ENCODE data around the gene ADNP. TPM values are rescaled to one million over a fixed set of nuclear protein-coding genes. Genes with fewer than 3 reads are reported as not detected.

The ADNP gene
- total RNA-seq, 4 donors from 2014 or later: 40.2 to 57.9 (median 47.4) TPM

DNA sequence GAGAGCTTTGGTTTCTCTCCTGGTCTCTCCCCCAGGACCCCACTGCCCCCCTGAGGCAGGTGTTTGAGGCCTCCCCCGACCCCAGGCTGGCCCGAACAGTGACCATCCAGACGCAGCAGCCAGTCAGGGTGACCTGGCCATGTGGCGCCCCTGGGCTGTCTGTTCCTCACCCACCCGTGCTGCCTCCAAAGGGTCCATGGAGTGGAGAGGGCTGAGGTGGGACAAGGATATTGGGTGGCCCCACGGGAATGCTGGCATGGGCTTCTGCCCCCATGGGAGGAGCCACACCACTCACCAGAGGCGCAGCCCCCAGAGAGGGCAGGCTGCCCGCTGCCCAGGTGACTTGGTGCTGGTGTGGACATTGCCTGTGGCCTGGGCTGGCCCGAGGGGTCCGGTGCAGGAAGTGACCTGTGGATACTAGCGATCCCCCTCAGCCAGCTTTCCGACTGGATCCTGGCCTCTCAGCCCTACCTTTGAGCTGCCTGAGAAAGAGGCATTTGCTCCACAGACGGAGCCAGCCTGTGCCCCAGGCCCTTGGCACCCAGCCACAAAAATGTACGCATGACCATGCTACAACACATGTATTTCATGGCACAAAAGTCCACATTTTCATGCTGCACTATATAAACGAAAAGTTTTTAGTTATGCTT lies 85.5 kb downstream of the ADNP start:
- Histone ChIP-seq H3K27me3 (no peaks in the 10 kb centered on the region), H3K27ac (no peak overlapping the region), H3K36me3 (no peaks in the 10 kb centered on the region), H3K9me3 (no peaks in the 10 kb centered on the region), H3K4me1 (peaks cover 0 to 15% (median 5%) of the 10 kb centered on the region in 4 donors), H3K4me3 (no peak overlapping the region)
- no peak for TF ChIP-seq EP300 (IDR thresholded peaks at IDR 0.05)
- TF ChIP-seq, protein P1, sequence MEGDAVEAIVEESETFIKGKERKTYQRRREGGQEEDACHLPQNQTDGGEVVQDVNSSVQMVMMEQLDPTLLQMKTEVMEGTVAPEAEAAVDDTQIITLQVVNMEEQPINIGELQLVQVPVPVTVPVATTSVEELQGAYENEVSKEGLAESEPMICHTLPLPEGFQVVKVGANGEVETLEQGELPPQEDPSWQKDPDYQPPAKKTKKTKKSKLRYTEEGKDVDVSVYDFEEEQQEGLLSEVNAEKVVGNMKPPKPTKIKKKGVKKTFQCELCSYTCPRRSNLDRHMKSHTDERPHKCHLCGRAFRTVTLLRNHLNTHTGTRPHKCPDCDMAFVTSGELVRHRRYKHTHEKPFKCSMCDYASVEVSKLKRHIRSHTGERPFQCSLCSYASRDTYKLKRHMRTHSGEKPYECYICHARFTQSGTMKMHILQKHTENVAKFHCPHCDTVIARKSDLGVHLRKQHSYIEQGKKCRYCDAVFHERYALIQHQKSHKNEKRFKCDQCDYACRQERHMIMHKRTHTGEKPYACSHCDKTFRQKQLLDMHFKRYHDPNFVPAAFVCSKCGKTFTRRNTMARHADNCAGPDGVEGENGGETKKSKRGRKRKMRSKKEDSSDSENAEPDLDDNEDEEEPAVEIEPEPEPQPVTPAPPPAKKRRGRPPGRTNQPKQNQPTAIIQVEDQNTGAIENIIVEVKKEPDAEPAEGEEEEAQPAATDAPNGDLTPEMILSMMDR (IDR thresholded peaks at IDR 0.05): no peak
- 79 to 81% methylated on average over 12 to 15 of the region's 15 CpGs for WGBS, 2 donors
- DNase-seq (ENCODE audit: low spot score in 2 of 2): no peak

DNA sequence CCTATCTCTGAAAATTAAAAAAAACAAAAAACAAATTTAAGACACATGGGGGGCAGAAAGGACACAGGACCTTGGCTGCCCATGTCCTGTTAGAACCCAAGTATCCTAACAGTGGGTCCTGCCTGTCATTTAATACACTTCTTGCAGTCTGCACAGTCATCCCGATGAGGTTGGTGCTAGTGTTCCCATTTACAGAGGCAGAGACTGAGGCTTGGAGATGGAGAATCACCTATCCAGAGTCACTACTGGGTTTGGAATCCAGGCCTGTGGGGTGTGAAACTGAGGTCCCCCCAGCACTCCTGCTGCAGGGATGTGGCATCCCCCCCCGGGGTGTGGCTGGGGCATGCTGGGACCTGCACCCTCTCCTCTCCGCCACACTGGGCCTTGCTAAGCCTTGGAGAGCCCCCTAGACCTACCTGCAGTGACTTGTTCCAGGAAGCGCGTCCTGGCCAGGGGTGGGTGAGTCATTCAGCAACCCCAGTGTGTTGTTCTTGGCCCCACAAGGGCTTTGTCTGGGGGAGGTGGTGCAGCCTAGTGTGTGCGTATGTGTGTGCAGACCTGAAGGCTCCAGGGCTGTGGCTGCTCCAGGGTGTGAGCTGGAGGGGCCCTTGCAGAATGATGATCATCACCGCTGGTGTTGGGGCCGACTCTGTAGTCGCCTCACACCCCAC lies 86.7 kb downstream of the ADNP start:
- H3K4me3 ChIP-seq: no peak overlapping the region
- no peak overlapping the region for H3K27ac ChIP-seq
- TF ChIP-seq, protein P1 (IDR thresholded peaks at IDR 0.05): no peak
- TF ChIP-seq POLR2A (IDR thresholded peaks at IDR 0.05) (no peak), EP300 (IDR thresholded peaks at IDR 0.05) (no peak)
- WGBS, 2 donors: 88 to 90% methylated on average over 5 to 9 of the region's 9 CpGs
- no peaks in the 10 kb centered on the region for H3K36me3 ChIP-seq
- peaks cover 0 to 15% (median 5%) of the 10 kb centered on the region in 4 donors for H3K4me1 ChIP-seq
- H3K27me3 ChIP-seq: no peaks in the 10 kb centered on the region
- no peaks in the 10 kb centered on the region for H3K9me3 ChIP-seq
- DNase-seq (ENCODE audit: low spot score in 2 of 2): no peak

GRCh38 chr20:50843331-50844276 lies 87.6 kb downstream of the ADNP start:
- TF ChIP-seq POLR2A (IDR thresholded peaks at IDR 0.05): no peak
- TF ChIP-seq, protein P1 (IDR thresholded peaks at IDR 0.05): no peak
- TF ChIP-seq EP300 (IDR thresholded peaks at IDR 0.05): no peak
- Histone ChIP-seq H3K4me1 (peaks cover 0 to 5% (median 2%) of the 10 kb centered on the region in 4 donors), H3K4me3 (no peak overlapping the region), H3K27ac (no peak overlapping the region), H3K9me3 (no peaks in the 10 kb centered on the region), H3K36me3 (no peaks in the 10 kb centered on the region), H3K27me3 (no peaks in the 10 kb centered on the region)
- DNase-seq (ENCODE audit: low spot score in 2 of 2): no peak
- WGBS, 2 donors: 84 to 87% methylated on average over 9 of the region's 9 CpGs

- H3K27ac ChIP-seq: no peak overlapping the region
- H3K27me3 ChIP-seq: no peaks in the 10 kb centered on the region
- no peaks in the 10 kb centered on the region for H3K9me3 ChIP-seq
- 95% methylated on average over 5 of the region's 5 CpGs for WGBS, 2 donors
- TF ChIP-seq EP300 (IDR thresholded peaks at IDR 0.05) (no peak), POLR2A (IDR thresholded peaks at IDR 0.05) (no peak)
- TF ChIP-seq, protein P1 (IDR thresholded peaks at IDR 0.05): no peak
- H3K36me3 ChIP-seq: no peaks in the 10 kb centered on the region
- no peak overlapping the region for H3K4me3 ChIP-seq
- no peaks in the 10 kb centered on the region for H3K4me1 ChIP-seq
- no peak for DNase-seq (ENCODE audit: low spot score in 2 of 2)
Measured at GRCh38 chr20:50842821-50843220, 88.4 kb downstream of the ADNP start.

Small RNA genes within 50 kb of the gene (small RNA-seq; reads per million reads assigned to genes)
- not detected for gene TMSB4XP6

Other genes with a start within 250 kb of the ADNP start
- 10 to 100 TPM; 24.5 to 73.0 (median 35.5) TPM for gene RIPOR3, start 239.9 kb downstream of the ADNP start, total RNA-seq
- 1 to 10 TPM; 2.4 to 3.8 (median 3.5) TPM for gene PARD6B, start 199.9 kb downstream of the ADNP start, total RNA-seq
- under 1 TPM; 0.30 to 0.84 (median 0.51) TPM for gene BCAS4, start 136.4 kb downstream of the ADNP start, total RNA-seq
- 10 to 100 TPM; 29.4 to 54.2 (median 42.7) TPM for gene DPM1, start 27.1 kb upstream of the ADNP start, total RNA-seq
- 1 to 10 TPM; 4.2 to 5.7 (median 5.6) TPM for gene MOCS3, start 27.4 kb upstream of the ADNP start, total RNA-seq
- gene KCNG1, start 91.7 kb upstream of the ADNP start, total RNA-seq: 1 to 10 TPM in 2 of 4 donors, under 1 TPM in 2; 0.39 to 7.0 (median 0.91) TPM